Naive thymus-derived CD8-positive, alpha-beta T cell (primary cell): Measurements from ENCODE around the gene NCK2. TPM values are rescaled to one million over a fixed set of nuclear protein-coding genes. Genes with fewer than 3 reads are reported as not detected.
A peak's percentile ranks its signal among the peaks of the same experiment; 100 is the strongest.

ENCODE experiments used
- ATAC-seq, 2 donors: fragments of 150-1000 bp; cut with Tn5 transposase in 1 of 2; sonication (Bioruptor Pico), chemical (Tn5 transposase) in 1 of 2; 1 replicate in 1 of 2; 2 replicates in 1 of 2; pipeline ENCODE4 v1.10.0; 2021; ENCODE audit warnings: mild to moderate bottlenecking in 2 of 2, moderate library complexity in 2 of 2
- POLR2A ChIA-PET: fragments of 350-600 bp; sonication (Branson Sonifier 250); formaldehyde crosslinking; loops from one replicate; lab custom pipeline; 2021; ENCODE audit warnings: antibody characterized with exemption; lab: Charles Lee
- DNase-seq, 10 donors: peaks; one replicate each; pipeline versions ENCODE4 v3.0.0 to v3.0.0-alpha.2; 2020 to 2022
- H3K27ac Mint-ChIP-seq, 10 donors: one replicate each; pipeline ENCODE4 v1.8.0; 2020 to 2022; ENCODE audit warnings: mild to moderate bottlenecking in 10 of 10, mixed read lengths in 10 of 10, moderate library complexity in 4 of 10, inconsistent platforms in 1 of 10
- H3K27me3 Mint-ChIP-seq, 5 donors: one replicate each; pipeline ENCODE4 v1.8.0; 2021 to 2022; ENCODE audit warnings: mixed read lengths in 5 of 5
- H3K36me3 Mint-ChIP-seq, 3 donors: one replicate each; pipeline ENCODE4 v1.8.0; 2020 to 2022; ENCODE audit warnings: mixed read lengths in 3 of 3, mild to moderate bottlenecking in 2 of 3, inconsistent platforms in 1 of 3
- H3K4me1 Mint-ChIP-seq, 4 donors: one replicate each; pipeline ENCODE4 v1.8.0; 2021 to 2022; ENCODE audit warnings: mixed read lengths in 4 of 4
- H3K4me3 Mint-ChIP-seq, 10 donors: one replicate each; pipeline ENCODE4 v1.8.0; 2020 to 2022; ENCODE audit warnings: mild to moderate bottlenecking in 10 of 10, mixed read lengths in 10 of 10, moderate library complexity in 6 of 10, inconsistent platforms in 1 of 10
- H3K9me3 Mint-ChIP-seq, 9 donors: one replicate each; pipeline ENCODE4 v1.8.0; 2020 to 2022; ENCODE audit warnings: mixed read lengths in 9 of 9, mild to moderate bottlenecking in 3 of 9, inconsistent platforms in 1 of 9, moderate library complexity in 1 of 9
- polyA plus RNA-seq, 3 donors: library from polyadenylated mRNA; unstranded; fragments of 300-500 nt; fragmentation: Illumina TruSeq; gene quantifications; one replicate each; pipeline ENCODE4 v1.2.3, GENCODE V29; 2021
- total RNA-seq, 8 experiments: library from RNA in 2 of 8; stranded (reverse) in 2 of 8; gene quantifications; one replicate each; pipeline ENCODE4 v1.2.3 and lab custom pipeline; 2021 to 2026

The NCK2 gene
- total and polyA plus RNA-seq, 5 experiments from 2014 or later, result 36.6 to 124 (median 110) TPM

GRCh38 chr2:105788670-105789290, 44.1 kb downstream of the NCK2 start:
- POLR2A ChIA-PET, result interaction anchor here (1.0 to 1.9 kb wide), 4 partner anchors 42 to 306 kb away, joined by 4 read pairs; no protein-coding TSS in a partner anchor
- peaks cover 0 to 17% (median 6%) of the 10 kb centered on the region in 3 donors for H3K36me3 Mint-ChIP-seq

DNA sequence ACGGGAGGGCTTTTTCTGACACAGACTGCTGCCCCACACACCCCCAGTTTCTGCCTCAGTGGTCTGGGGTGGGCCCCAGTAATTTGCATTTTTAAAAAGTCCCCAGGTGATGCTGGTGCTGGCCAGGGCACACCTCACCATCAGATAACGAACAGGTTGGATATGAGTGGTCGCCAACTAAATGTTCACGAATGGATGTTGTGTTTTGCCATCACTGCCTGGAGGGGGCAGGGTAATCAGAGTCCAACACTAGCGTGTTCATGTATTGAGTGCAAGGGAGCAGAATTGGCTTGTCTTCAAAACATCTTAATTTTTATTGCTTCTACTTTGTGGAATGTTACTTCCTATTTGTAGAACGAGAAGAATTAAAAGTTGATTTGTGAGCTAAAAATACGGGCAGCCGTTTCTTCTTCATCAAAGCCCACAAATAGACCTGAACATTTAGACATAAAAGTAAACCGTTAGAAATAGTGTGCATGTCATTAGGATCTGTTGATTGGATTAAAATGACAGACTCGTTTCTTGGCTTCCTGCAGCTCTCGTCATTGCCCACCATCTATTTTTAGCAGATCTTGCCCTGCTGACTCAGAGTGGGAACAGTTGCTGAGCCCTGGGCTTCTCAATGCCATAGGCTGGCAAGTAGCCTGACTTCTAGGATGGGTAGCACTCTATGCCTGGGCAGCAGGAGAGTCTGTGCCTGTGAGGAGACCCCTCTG, 45.2 kb downstream of the NCK2 start:
- DNase-seq, result peak in 7 of 10 donors; percentile 30 to 71 (median 47)
- Mint-ChIP-seq H3K4me1 (peaks cover 43 to 95% (median 93%) of the 10 kb centered on the region in 4 donors), H3K27me3 (no peaks in the 10 kb centered on the region), H3K27ac (peak overlapping the region; percentile 89 to 94 (median 92)), H3K4me3 (peak overlapping the region; percentile 41 to 82 (median 74)), H3K36me3 (peaks cover 0 to 17% (median 6%) of the 10 kb centered on the region in 3 donors), H3K9me3 (no peaks in the 10 kb centered on the region)
- POLR2A ChIA-PET, result interaction anchor here (0.9 to 1.9 kb wide), 8 partner anchors 9 to 368 kb away, joined by 3 to 8 read pairs (median 4); no protein-coding TSS in a partner anchor
- ATAC-seq, result peak; percentile 66 to 79

More at GRCh38 chr2:105788670-105789290, 44.1 kb downstream of the NCK2 start:
- H3K9me3 Mint-ChIP-seq, result no peaks in the 10 kb centered on the region
- peak overlapping the region; percentile 40 to 94 (median 92) for H3K27ac Mint-ChIP-seq
- peak overlapping the region in 9 of 10 donors; percentile 18 to 79 (median 60) for H3K4me3 Mint-ChIP-seq
- ATAC-seq (no peak), DNase-seq (no peak)
- peaks cover 49 to 100% (median 98%) of the 10 kb centered on the region in 4 donors for H3K4me1 Mint-ChIP-seq
- no peaks in the 10 kb centered on the region for H3K27me3 Mint-ChIP-seq

GRCh38 chr2:105790461-105791149, 45.9 kb downstream of the NCK2 start:
- ATAC-seq, result peak; percentile 1 to 36
- no peaks in the 10 kb centered on the region for H3K9me3 Mint-ChIP-seq
- POLR2A ChIA-PET, result interaction anchor here (0.9 to 1.6 kb wide), 6 partner anchors 8 to 368 kb away, joined by 3 to 8 read pairs (median 4); no protein-coding TSS in a partner anchor
- peak overlapping the region; percentile 62 to 82 (median 74) for H3K4me3 Mint-ChIP-seq
- no peaks in the 10 kb centered on the region for H3K27me3 Mint-ChIP-seq
- peaks cover 46 to 96% (median 92%) of the 10 kb centered on the region in 4 donors for H3K4me1 Mint-ChIP-seq
- H3K27ac Mint-ChIP-seq, result peak overlapping the region; percentile 89 to 94 (median 92)
- peaks cover 0 to 17% (median 6%) of the 10 kb centered on the region in 3 donors for H3K36me3 Mint-ChIP-seq
- no peak for DNase-seq

DNA sequence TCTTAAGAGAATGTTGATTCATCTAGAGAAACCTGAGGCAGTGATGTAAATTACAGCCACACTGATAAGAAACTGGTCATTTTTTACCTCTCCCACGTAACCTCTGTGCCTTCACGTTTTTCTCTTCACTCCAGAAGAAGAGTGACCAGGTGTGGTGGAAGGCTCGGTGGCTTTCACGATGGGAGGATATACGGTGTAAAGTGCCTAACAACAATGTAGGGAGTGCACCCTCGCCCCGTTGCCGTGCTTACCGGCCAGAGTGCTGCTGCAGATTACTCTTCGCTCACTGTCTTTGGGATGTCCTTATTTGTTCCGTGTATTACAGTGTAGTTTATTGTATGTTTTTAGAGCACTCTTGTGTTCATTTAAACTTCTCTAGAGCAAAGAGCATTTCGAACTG, 46.5 kb downstream of the NCK2 start:
- POLR2A ChIA-PET, result interaction anchor here (1.2 kb wide), 1 partner anchor 136 kb away, joined by 3 read pairs; no protein-coding TSS in a partner anchor
- ATAC-seq (no peak), DNase-seq (no peak)
- Mint-ChIP-seq H3K27ac (peak overlapping the region; percentile 89 to 94 (median 92)), H3K27me3 (no peaks in the 10 kb centered on the region), H3K9me3 (no peaks in the 10 kb centered on the region), H3K36me3 (peaks cover 0 to 13% (median 6%) of the 10 kb centered on the region in 3 donors), H3K4me3 (peak overlapping the region in 9 of 10 donors; percentile 52 to 82 (median 75)), H3K4me1 (peaks cover 49 to 96% (median 92%) of the 10 kb centered on the region in 4 donors)

DNA sequence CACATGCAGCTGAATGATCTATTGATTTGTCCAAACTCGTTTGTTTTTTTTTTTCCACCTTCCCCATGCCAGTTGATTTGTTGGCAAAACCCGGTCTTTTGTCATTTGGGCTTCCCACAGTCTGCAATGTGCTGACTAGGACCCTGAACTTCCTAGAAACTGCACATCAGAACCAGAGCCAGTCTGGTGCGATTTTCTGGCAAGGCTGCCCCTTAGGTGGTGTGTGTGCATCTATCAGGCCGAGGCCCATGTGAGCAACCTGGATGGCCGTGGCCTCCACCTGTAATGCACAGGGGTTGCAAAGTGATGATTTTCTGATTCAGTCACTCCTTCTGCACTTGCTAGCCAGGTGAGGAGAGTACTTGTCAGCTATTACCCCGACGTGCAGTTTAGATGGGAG, 47.8 kb downstream of the NCK2 start:
- ATAC-seq (no peak), DNase-seq (no peak)
- Mint-ChIP-seq H3K27ac (peak overlapping the region; percentile 47 to 95 (median 88)), H3K27me3 (no peaks in the 10 kb centered on the region), H3K4me3 (peak overlapping the region in 9 of 10 donors; percentile 1 to 75 (median 48)), H3K36me3 (peaks cover 0 to 13% (median 6%) of the 10 kb centered on the region in 3 donors), H3K9me3 (no peaks in the 10 kb centered on the region), H3K4me1 (peaks cover 49 to 96% (median 91%) of the 10 kb centered on the region in 4 donors)
- POLR2A ChIA-PET, result interaction anchor here (1.0 to 1.2 kb wide), 2 partner anchors 9 to 302 kb away, joined by 3 to 4 read pairs; no protein-coding TSS in a partner anchor

DNA sequence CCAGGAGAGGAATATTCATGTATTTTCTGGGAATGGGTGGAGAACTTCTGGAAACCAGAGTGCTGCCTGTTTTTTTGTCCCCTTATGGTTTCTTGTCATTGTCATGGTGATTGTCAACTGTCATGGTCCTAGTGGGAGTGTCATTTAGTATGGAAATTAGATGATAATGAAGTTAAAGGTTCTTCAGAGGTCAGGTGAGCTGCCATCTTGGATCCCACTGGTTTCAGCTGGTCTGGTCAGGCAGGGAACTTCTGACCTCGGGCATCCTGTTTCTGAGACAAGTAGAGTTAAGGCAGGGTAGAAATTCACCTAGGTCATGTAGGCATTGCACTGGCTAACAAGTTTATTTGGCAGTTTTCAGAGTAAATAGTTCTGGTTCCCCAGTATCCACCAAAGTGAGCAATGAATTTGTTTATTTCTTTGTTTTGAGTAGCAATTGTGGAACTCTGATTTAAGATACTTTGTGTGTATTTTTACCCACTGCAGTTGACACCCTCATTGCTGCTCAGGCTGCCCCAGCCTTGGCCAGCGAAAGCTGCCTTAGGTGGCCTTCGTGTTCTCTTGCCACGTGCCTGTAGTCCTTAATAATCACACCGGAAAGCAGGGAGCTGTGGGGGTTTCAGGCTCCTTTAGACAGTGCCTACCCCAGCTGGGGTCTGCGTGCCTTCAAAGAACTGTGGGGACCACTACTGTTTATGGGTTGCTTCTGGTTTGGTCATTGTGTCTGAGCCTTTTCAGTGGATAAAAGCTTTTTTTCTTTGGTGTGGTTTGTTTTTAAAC, 48.7 kb downstream of the NCK2 start:
- POLR2A ChIA-PET, result interaction anchor here (0.7 kb wide), 1 partner anchor 125 kb away, joined by 3 read pairs; no protein-coding TSS in a partner anchor
- Mint-ChIP-seq H3K36me3 (peaks cover 0 to 13% (median 6%) of the 10 kb centered on the region in 3 donors), H3K4me3 (peak overlapping the region in 8 of 10 donors; percentile 21 to 70 (median 54))

DNA sequence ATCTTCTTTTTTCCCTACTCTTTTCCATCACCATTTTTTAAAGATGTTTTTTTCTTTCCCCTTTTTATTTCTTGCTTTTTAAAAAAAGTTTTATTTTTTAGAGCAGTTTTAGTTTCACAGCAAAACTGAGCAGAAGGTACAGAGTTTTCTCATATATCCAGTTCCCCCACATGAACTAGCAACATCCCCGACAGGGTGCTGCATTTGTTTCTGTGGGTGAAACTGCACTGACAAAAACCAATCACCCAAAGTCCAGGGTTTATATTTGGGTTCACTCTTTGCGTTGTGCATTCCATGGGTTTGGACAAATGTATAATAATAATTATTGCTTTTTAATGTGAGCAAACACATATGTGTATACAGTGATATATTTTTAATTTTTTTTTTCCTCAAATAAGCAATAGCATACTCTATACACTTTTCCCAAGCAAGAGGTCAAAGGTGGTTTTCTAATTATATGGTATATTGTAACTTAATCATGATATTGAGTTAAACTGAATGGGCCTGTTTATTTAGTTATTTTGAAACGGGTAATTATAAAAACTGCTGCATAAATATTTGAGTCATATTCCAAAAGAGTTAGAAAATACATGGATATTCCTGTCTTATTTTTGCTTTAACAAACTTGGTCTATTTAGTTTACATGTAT, 50.3 kb downstream of the NCK2 start:
- no peak for DNase-seq
- H3K36me3 Mint-ChIP-seq, result peaks cover 0 to 11% (median 6%) of the 10 kb centered on the region in 3 donors
- no peaks in the 10 kb centered on the region for H3K27me3 Mint-ChIP-seq
- no peaks in the 10 kb centered on the region for H3K9me3 Mint-ChIP-seq
- peak overlapping the region; percentile 94 to 100 (median 98) for H3K27ac Mint-ChIP-seq
- no peak for ATAC-seq
- peaks cover 50 to 96% (median 91%) of the 10 kb centered on the region in 4 donors for H3K4me1 Mint-ChIP-seq
- POLR2A ChIA-PET, result interaction anchor here (0.7 to 5.8 kb wide), 6 partner anchors 39 to 299 kb away, joined by 3 to 28 read pairs (median 4); a partner anchor contains a TSS
- peak overlapping the region; percentile 66 to 94 (median 86) for H3K4me3 Mint-ChIP-seq

More for the DNA sequence above, 48.7 kb downstream of the NCK2 start:
- Mint-ChIP-seq H3K27me3 (no peaks in the 10 kb centered on the region), H3K9me3 (no peaks in the 10 kb centered on the region), H3K4me1 (peaks cover 50 to 96% (median 91%) of the 10 kb centered on the region in 4 donors), H3K27ac (peak overlapping the region; percentile 73 to 95 (median 88))
- no peak for ATAC-seq
- no peak for DNase-seq

DNA sequence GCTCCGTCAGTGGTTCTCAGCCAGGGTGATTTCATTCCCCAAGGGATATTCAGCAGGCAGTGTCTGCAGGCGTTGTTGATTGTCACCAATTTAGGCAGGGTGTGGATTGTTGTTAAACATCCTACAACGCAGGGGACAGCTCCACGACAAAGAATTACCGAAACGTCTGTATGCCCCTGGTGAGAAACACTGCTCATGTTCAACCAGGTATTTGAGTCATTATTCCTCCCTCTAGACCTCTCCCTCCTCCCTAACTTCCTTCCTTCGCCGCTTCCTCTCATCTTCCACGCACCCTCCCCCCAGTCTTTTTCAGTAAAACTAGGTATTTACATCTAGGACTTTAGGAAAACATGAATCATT, 50.8 kb downstream of the NCK2 start:
- Mint-ChIP-seq H3K9me3 (no peaks in the 10 kb centered on the region), H3K4me3 (peak overlapping the region; percentile 66 to 94 (median 86)), H3K27me3 (no peaks in the 10 kb centered on the region), H3K36me3 (peaks cover 0 to 13% (median 6%) of the 10 kb centered on the region in 3 donors), H3K4me1 (peaks cover 51 to 96% (median 91%) of the 10 kb centered on the region in 4 donors), H3K27ac (peak overlapping the region; percentile 94 to 100 (median 98))
- POLR2A ChIA-PET, result interaction anchor here (0.7 to 5.8 kb wide), 7 partner anchors 9 to 299 kb away, joined by 3 to 28 read pairs (median 3); a partner anchor contains a TSS
- DNase-seq, result no peak
- ATAC-seq, result peak in 1 of 2 donors; percentile 15

DNA sequence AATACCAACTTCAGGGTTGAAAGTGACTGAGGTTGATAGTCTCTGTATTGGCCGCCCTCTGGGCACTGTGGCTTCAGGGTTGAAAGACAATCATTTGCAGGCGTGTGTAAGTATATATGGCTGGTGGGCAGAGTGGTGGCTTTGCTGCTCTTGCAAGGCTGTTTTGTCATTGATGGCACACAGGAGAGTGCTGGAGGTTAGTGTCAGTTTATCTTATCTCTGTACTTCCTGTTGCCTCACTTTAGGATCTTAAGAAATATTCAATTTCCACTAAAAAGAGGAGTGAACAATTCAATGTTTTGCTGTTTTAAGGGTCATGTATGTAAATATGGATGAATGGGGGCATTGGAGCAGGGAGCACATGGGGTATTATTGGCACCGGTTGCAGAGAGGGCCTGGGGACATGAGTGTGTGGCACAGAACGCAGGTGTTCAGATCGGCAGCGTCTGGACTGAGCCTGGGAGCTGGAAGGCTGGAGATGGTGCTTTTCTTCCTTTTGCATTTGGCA, 51.5 kb downstream of the NCK2 start:
- H3K27ac Mint-ChIP-seq, result peak overlapping the region; percentile 94 to 100 (median 98)
- peaks cover 51 to 96% (median 91%) of the 10 kb centered on the region in 4 donors for H3K4me1 Mint-ChIP-seq
- POLR2A ChIA-PET, result interaction anchor here (0.6 to 5.8 kb wide), 13 partner anchors 10 to 298 kb away, joined by 3 to 28 read pairs (median 4); a partner anchor contains a TSS
- peaks cover 0 to 14% (median 6%) of the 10 kb centered on the region in 3 donors for H3K36me3 Mint-ChIP-seq
- H3K27me3 Mint-ChIP-seq, result no peaks in the 10 kb centered on the region
- peak overlapping the region; percentile 66 to 94 (median 86) for H3K4me3 Mint-ChIP-seq
- peak in 4 of 10 donors; percentile 43 to 59 (median 54) for DNase-seq
- peak; percentile 48 to 58 for ATAC-seq
- H3K9me3 Mint-ChIP-seq, result no peaks in the 10 kb centered on the region

GRCh38 chr2:105796791-105797190, 52.1 kb downstream of the NCK2 start:
- peak overlapping the region; percentile 96 to 100 (median 98) for H3K27ac Mint-ChIP-seq
- no peaks in the 10 kb centered on the region for H3K9me3 Mint-ChIP-seq
- H3K4me3 Mint-ChIP-seq, result peak overlapping the region; percentile 64 to 94 (median 86)
- H3K27me3 Mint-ChIP-seq, result no peaks in the 10 kb centered on the region
- DNase-seq, result no peak
- POLR2A ChIA-PET, result interaction anchor here (0.6 to 5.8 kb wide), 12 partner anchors 10 to 300 kb away, joined by 3 to 28 read pairs (median 4); no protein-coding TSS in a partner anchor
- ATAC-seq, result peak in 1 of 2 donors; percentile 7
- H3K36me3 Mint-ChIP-seq, result peaks cover 0 to 9% (median 6%) of the 10 kb centered on the region in 3 donors
- H3K4me1 Mint-ChIP-seq, result peaks cover 54 to 96% (median 91%) of the 10 kb centered on the region in 4 donors
